GM12878 (cell line): ENCODE measurements around the gene SUFU. TPM values are rescaled to one million over a fixed set of nuclear protein-coding genes. Genes with fewer than 3 reads are reported as not detected.

Experiments used
- ATAC-seq: fragments of 200-7000 bp; cut with Tn5 transposase; 3 replicates; pipeline ENCODE4 v1.9.1; 2020; ENCODE audit warnings: mild to moderate bottlenecking, moderate library complexity
- BruUV-seq: library from RNA; stranded (reverse); fragments of 400-500 nt; replicated peaks from 2 replicates; lab custom pipeline; 2021; lab: Mats Ljungman, UMichigan
- CTCF ChIA-PET: fragments of 300-600 bp; sonication (Branson Sonifier 250); formaldehyde crosslinking; extraction: SDS; loops from one replicate; lab custom pipeline; 2021; ENCODE audit warnings: inconsistent platforms; lab: Yijun Ruan, JAX
- POLR2A ChIA-PET: fragments of 350-600 bp; formaldehyde crosslinking; extraction: SDS; loops from one replicate; lab custom pipeline; 2021; ENCODE audit warnings: inconsistent platforms; lab: Charles Lee
- RAD21 ChIA-PET: fragments of 300-600 bp; sonication (Branson Sonifier 250); formaldehyde crosslinking; loops from one replicate; lab custom pipeline; 2023; ENCODE audit warnings: antibody characterized with exemption; ENCODE audit not compliant: unreplicated experiment; lab: Charles Lee
- SMC1A ChIA-PET: fragments of 300-600 bp; sonication (Branson Sonifier 250); formaldehyde crosslinking; loops from one replicate; lab custom pipeline; 2023; ENCODE audit not compliant: unreplicated experiment, uncharacterized antibody; lab: Charles Lee
- DNase-seq: peaks from one replicate; pipeline ENCODE4 v3.0.0-alpha.2; 2011; ENCODE audit warnings: low read depth, low spot score
- FAIRE-seq: peaks from 3 replicates; lab custom pipeline; 2011; peaks lifted over from hg19 to GRCh38; lab: Jason Lieb, UNC
- H2AFZ ChIP-seq: 2 replicates; pipeline ENCODE4 v1.6.0; 2011; ENCODE audit warnings: low read depth, low read length, control low read depth; ENCODE audit not compliant: control insufficient read depth
- H3K27ac ChIP-seq: 2 replicates; pipeline ENCODE4 v1.5.1; 2011; ENCODE audit warnings: control low read depth; ENCODE audit not compliant: control insufficient read depth, insufficient read depth
- H3K27me3 ChIP-seq, 2 experiments: replicated peaks in 1 of 2; 2 replicates each; pipeline versions ENCODE4 v1.6.0 to v1.6.1; 2011; ENCODE audit warnings: low read length in 1 of 2; ENCODE audit not compliant: control insufficient read depth in 2 of 2, insufficient read depth in 2 of 2
- H3K36me3 ChIP-seq, 2 experiments: 2 replicates each; pipeline ENCODE4 v1.5.1; 2011; ENCODE audit warnings: low read length in 1 of 2; ENCODE audit not compliant: control insufficient read depth in 2 of 2, insufficient read depth in 2 of 2
- H3K4me1 ChIP-seq: 2 replicates; pipeline ENCODE4 v1.6.1; 2011; ENCODE audit warnings: mild to moderate bottlenecking, low read length, moderate library complexity, mixed read lengths; ENCODE audit not compliant: control insufficient read depth, insufficient read depth
- H3K4me2 ChIP-seq: 2 replicates; pipeline ENCODE4 v1.6.0; 2011; ENCODE audit warnings: control low read depth; ENCODE audit not compliant: control insufficient read depth, insufficient read depth
- H3K4me3 ChIP-seq: fragments of 200-600 bp; sonication (generic); 2 replicates; pipeline ENCODE4 v1.5.1; 2016
- H3K79me2 ChIP-seq: 2 replicates; pipeline ENCODE4 v1.6.0; 2011; ENCODE audit warnings: low read length; ENCODE audit not compliant: control insufficient read depth, insufficient read depth
- H3K9ac ChIP-seq: 2 replicates; pipeline ENCODE4 v1.8.0; 2011; ENCODE audit warnings: low read length, control low read depth, mixed read lengths; ENCODE audit not compliant: control insufficient read depth, insufficient read depth
- H3K9me3 ChIP-seq: replicated peaks from 3 replicates; pipeline ENCODE4 v1.5.1; 2011; ENCODE audit warnings: mild to moderate bottlenecking, low read length; ENCODE audit not compliant: control insufficient read depth, insufficient read depth
- H4K20me1 ChIP-seq: 2 replicates; pipeline ENCODE4 v1.6.0; 2011; ENCODE audit not compliant: control insufficient read depth, insufficient read depth
- BHLHE40 ChIP-seq, 2 experiments: fragments of 450-650 bp in 1 of 2; IDR thresholded peaks; 2 replicates each; pipeline ENCODE4 v1.6.1; 2011 to 2017; ENCODE audit warnings: low read depth in 2 of 2, borderline replicate concordance in 1 of 2, improper control_type of control experiment in 1 of 2, low read length in 1 of 2, mild to moderate bottlenecking in 1 of 2
- CHD2 ChIP-seq: IDR thresholded peaks from 2 replicates; pipeline ENCODE4 v1.6.1; 2011; ENCODE audit warnings: low read depth, low read length, improper control_type of control experiment, borderline replicate concordance
- FOXM1 ChIP-seq: IDR thresholded peaks from 2 replicates; pipeline ENCODE4 v1.6.1; 2012; ENCODE audit warnings: low read depth, mild to moderate bottlenecking, inconsistent platforms, low read length, moderate library complexity
- HCFC1 ChIP-seq: fragments of 150-350 bp; IDR thresholded peaks from 2 replicates; pipeline ENCODE4 v1.6.1; 2014; ENCODE audit warnings: low read length
- PAX8 ChIP-seq: fragments of 450-650 bp; IDR thresholded peaks from 2 replicates; pipeline ENCODE4 v1.6.1; 2017; ENCODE audit warnings: mild to moderate bottlenecking, moderate library complexity
- PBX3 ChIP-seq: IDR thresholded peaks from 2 replicates; pipeline ENCODE4 v1.6.1; 2011; ENCODE audit warnings: mild to moderate bottlenecking, low read depth, low read length, moderate library complexity; ENCODE audit not compliant: insufficient replicate concordance
- RAD51 ChIP-seq: fragments of 450-650 bp; IDR thresholded peaks from 2 replicates; pipeline ENCODE4 v1.6.1; 2016; ENCODE audit warnings: moderate library complexity, mild to moderate bottlenecking, inconsistent platforms
- RFX5 ChIP-seq: IDR thresholded peaks from 2 replicates; pipeline ENCODE4 v1.6.1; 2011; ENCODE audit warnings: low read depth, low read length, improper control_type of control experiment
- SIX5 ChIP-seq: IDR thresholded peaks from 2 replicates; pipeline ENCODE4 v1.6.1; 2011; ENCODE audit warnings: mild to moderate bottlenecking, low read depth, low read length, moderate library complexity; ENCODE audit not compliant: severe bottlenecking
- SKIL ChIP-seq: fragments of 450-650 bp; IDR thresholded peaks from 2 replicates; pipeline ENCODE4 v1.6.1; 2017; ENCODE audit warnings: mild to moderate bottlenecking, low read depth, inconsistent platforms; ENCODE audit not compliant: poor library complexity, severe bottlenecking
- SP1 ChIP-seq: IDR thresholded peaks from one replicate; pipeline ENCODE4 v1.6.1; 2011; ENCODE audit warnings: low read depth, low read length
- SPI1 ChIP-seq: IDR thresholded peaks from 2 replicates; pipeline ENCODE4 v1.6.1; 2011; ENCODE audit warnings: low read depth, mild to moderate bottlenecking, low read length, moderate library complexity, borderline replicate concordance; ENCODE audit not compliant: insufficient read depth
- SUZ12 ChIP-seq: fragments of 200-600 bp; sonication (generic); IDR thresholded peaks from one replicate; pipeline ENCODE4 v1.6.1; 2018; ENCODE audit warnings: antibody characterized with exemption, mild to moderate bottlenecking; ENCODE audit not compliant: unreplicated experiment
- ZBTB4 ChIP-seq: fragments of 450-650 bp; formaldehyde crosslinking; IDR thresholded peaks from 2 replicates; pipeline ENCODE4 v1.4.0; 2022; ENCODE audit warnings: mild to moderate bottlenecking, moderate library complexity
- ZZZ3 ChIP-seq: IDR thresholded peaks from 2 replicates; pipeline ENCODE4 v1.6.1; 2011; ENCODE audit warnings: low read depth; ENCODE audit not compliant: control insufficient read depth, insufficient read length
- WGBS: methylation state at CpG from one replicate; pipeline ENCODE4 v1.1.6; 2016; ENCODE audit warnings: low lambda C conversion rate; ENCODE audit not compliant: insufficient replicate concordance, insufficient coverage; ENCODE audit errors: missing lambda C conversion rate; 5-methylcytosine and 5-hydroxymethylcytosine counted together
- in situ Hi-C: fragments of 300-500 bp; cut with MboI; formaldehyde crosslinking; loops from 9 replicates; pipeline ENCODE4 v1.14.3; 2018; ENCODE audit warnings: mixed read lengths
- intact Hi-C: fragments of 100-400 bp; cut with micrococcal nuclease; formaldehyde crosslinking; loops from one replicate; pipeline ENCODE4 v1.14.2; 2022; ENCODE audit not compliant: unreplicated experiment
- polyA plus RNA-seq, 11 experiments: library from polyadenylated mRNA; depleted of rRNA in 4 of 11; unstranded in 6 of 11; stranded (reverse) in 5 of 11; fragments of >200 nt; fragmentation: Nextera tagmentation in 4 of 11; fragmentation: Illumina TruSeq in 1 of 11; extraction: Ambion mirVana in 4 of 11; extraction: Trizol in 1 of 11; gene quantifications; 1 replicate in 1 of 11; 2 replicates in 10 of 11; pipeline versions ENCODE4 v1.2.1 to v1.2.3, GENCODE V29; 2011 to 2016; ENCODE audit warnings: inconsistent platforms in 2 of 11, missing spikeins in 2 of 11, low read depth in 1 of 11
- total RNA-seq, 4 experiments: library from RNA; depleted of rRNA in 3 of 4; stranded (reverse); fragments of >200 nt in 3 of 4; fragmentation: Illumina TruSeq in 1 of 4; extraction: Trizol in 1 of 4; gene quantifications; 2 replicates each; pipeline versions ENCODE4 v1.2.1 to v1.2.3, GENCODE V29; 2013 to 2021
- TF ChIP-seq, protein P1 (sequence below): fragments of 450-650 bp; conservative IDR thresholded peaks from 2 replicates; pipeline ENCODE4 v1.6.1; 2017; ENCODE audit warnings: mild to moderate bottlenecking, moderate library complexity

Gene SUFU
- total and polyA plus RNA-seq, 10 of the 15 experiments (the other 5 are each of a cell fraction or from before 2014, with no cell fraction given): 0.68 to 7.7 (median 2.4) TPM

- H3K4me3 ChIP-seq: no peak overlapping the region
- no peak overlapping the region for H3K4me2 ChIP-seq
- H3K9ac ChIP-seq: no peak overlapping the region
- POLR2A ChIA-PET: no interaction called here
- H3K36me3 ChIP-seq: no peaks in the 10 kb centered on the region; a peak in 1 of 4 replicates
- CTCF ChIA-PET: interaction anchor here (0.6 kb wide), 1 partner anchor 71 kb away, joined by 3 read pairs; no protein-coding TSS in a partner anchor
- no peaks in the 10 kb centered on the region for H3K9me3 ChIP-seq
- ATAC-seq (no peak), FAIRE-seq (no peak), DNase-seq (no peak)
- intact Hi-C loops: no loop called here
- 67% methylated on average over 1 of the region's 4 CpGs for WGBS
- no peaks in the 10 kb centered on the region for H3K27me3 ChIP-seq
- no peak overlapping the region for H2AFZ ChIP-seq
- BruUV-seq: no TSS peak
- no peak overlapping the region for H3K27ac ChIP-seq
- H4K20me1 ChIP-seq: no peaks in the 10 kb centered on the region
- no peaks in the 10 kb centered on the region for H3K4me1 ChIP-seq
- SMC1A ChIA-PET: interaction anchor here (1.5 kb wide), 1 partner anchor 44 kb away, joined by 3 read pairs; no protein-coding TSS in a partner anchor
- RAD21 ChIA-PET: interaction anchor here (1.2 kb wide), 1 partner anchor 86 kb away, joined by 3 read pairs; no protein-coding TSS in a partner anchor
- H3K79me2 ChIP-seq: no peaks in the 10 kb centered on the region
- in situ Hi-C loops: no loop called here
- TF ChIP-seq PBX3 (no peak), RAD51 (no peak), ZBTB4 (no peak), SPI1 (no peak), SP1 (no peak), HCFC1 (no peak), SIX5 (no peak), SUZ12 (no peak), PAX8 (no peak), CHD2 (no peak), SKIL (no peak), FOXM1 (no peak), RFX5 (no peak), ZZZ3 (no peak), BHLHE40 (IDR thresholded peaks at IDR 0.05; ENCODE audit: borderline replicate concordance in 1 of 2, low read depth in 2 of 2, low read length in 1 of 2) (no peak)
- TF ChIP-seq, protein P1, sequence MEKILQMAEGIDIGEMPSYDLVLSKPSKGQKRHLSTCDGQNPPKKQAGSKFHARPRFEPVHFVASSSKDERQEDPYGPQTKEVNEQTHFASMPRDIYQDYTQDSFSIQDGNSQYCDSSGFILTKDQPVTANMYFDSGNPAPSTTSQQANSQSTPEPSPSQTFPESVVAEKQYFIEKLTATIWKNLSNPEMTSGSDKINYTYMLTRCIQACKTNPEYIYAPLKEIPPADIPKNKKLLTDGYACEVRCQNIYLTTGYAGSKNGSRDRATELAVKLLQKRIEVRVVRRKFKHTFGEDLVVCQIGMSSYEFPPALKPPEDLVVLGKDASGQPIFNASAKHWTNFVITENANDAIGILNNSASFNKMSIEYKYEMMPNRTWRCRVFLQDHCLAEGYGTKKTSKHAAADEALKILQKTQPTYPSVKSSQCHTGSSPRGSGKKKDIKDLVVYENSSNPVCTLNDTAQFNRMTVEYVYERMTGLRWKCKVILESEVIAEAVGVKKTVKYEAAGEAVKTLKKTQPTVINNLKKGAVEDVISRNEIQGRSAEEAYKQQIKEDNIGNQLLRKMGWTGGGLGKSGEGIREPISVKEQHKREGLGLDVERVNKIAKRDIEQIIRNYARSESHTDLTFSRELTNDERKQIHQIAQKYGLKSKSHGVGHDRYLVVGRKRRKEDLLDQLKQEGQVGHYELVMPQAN: no peak
These were observed 130.9 kb downstream of the SUFU start for GRCh38 chr10:102634686-102635085.
